RWPE1 (cell line): ENCODE measurements around the gene KDM4B.
A peak's percentile ranks its signal among the peaks of the same experiment; 100 is the strongest.

Experiments used
- CTCF ChIA-PET: fragments of 350-600 bp; sonication (Branson Sonifier 250); formaldehyde crosslinking; extraction: SDS; loops from one replicate; lab custom pipeline; 2021; lab: Yijun Ruan, JAX
- POLR2A ChIA-PET: fragments of 400-600 bp; formaldehyde crosslinking; extraction: SDS; loops from one replicate; lab custom pipeline; 2020; ENCODE audit warnings: antibody characterized with exemption; ENCODE audit not compliant: low non-redundant PET; lab: Yijun Ruan, JAX
- DNase-seq: peaks from one replicate; pipeline ENCODE4 v3.0.0; 2012; ENCODE audit warnings: low spot score
- H3K27ac ChIP-seq: fragments of 450-650 bp; 2 replicates; pipeline ENCODE4 v1.5.1; 2017
- CTCF ChIP-seq: fragments of 450-650 bp; conservative IDR thresholded peaks from 2 replicates; pipeline ENCODE4 v1.5.1; 2017; ENCODE audit warnings: low read depth, mild to moderate bottlenecking

Gene KDM4B

GRCh38 chr19:4967738-4968461, 1.0 kb upstream of the KDM4B start:
- no peak for DNase-seq
- no peak for TF ChIP-seq CTCF
- CTCF ChIA-PET = interaction anchor here (0.6 kb wide), 1 partner anchor 62 kb away, joined by 5 read pairs; no protein-coding TSS in a partner anchor
- peak overlapping the region; percentile 67 for H3K27ac ChIP-seq
- POLR2A ChIA-PET = interaction anchor here (0.7 kb wide), 1 partner anchor 13 kb away, joined by 3 read pairs; no protein-coding TSS in a partner anchor

GRCh38 chr19:4969292-4969771, 419 bp downstream of the KDM4B start:
- peak overlapping the region; percentile 91 for H3K27ac ChIP-seq
- ChIA-PET CTCF (no interaction called here), POLR2A (no interaction called here)
- DNase-seq = no peak
- TF ChIP-seq CTCF = no peak

- no peak for DNase-seq
- CTCF ChIA-PET = interaction anchor here (0.7 to 1.0 kb wide), 3 partner anchors 31 to 61 kb away, joined by 3 to 4 read pairs (median 3); no protein-coding TSS in a partner anchor
- peak overlapping the region; percentile 91 for H3K27ac ChIP-seq
- no peak for TF ChIP-seq CTCF
- POLR2A ChIA-PET = no interaction called here
Observed at GRCh38 chr19:4969772-4970531, 1.0 kb downstream of the KDM4B start.

- ChIA-PET CTCF (interaction anchor here (0.6 to 2.4 kb wide), 7 partner anchors 30 to 400 kb away, joined by 3 to 7 read pairs (median 3); no protein-coding TSS in a partner anchor), POLR2A (no interaction called here)
- peak overlapping the region; percentile 91 for H3K27ac ChIP-seq
- no peak for DNase-seq
- TF ChIP-seq CTCF = no peak
Observed at GRCh38 chr19:4970558-4971423, 1.9 kb downstream of the KDM4B start.

GRCh38 chr19:4971424-4971793, 2.5 kb downstream of the KDM4B start:
- CTCF ChIA-PET = interaction anchor here (0.6 to 2.4 kb wide), 4 partner anchors 54 to 399 kb away, joined by 3 to 7 read pairs (median 4); no protein-coding TSS in a partner anchor
- POLR2A ChIA-PET = interaction anchor here (0.7 kb wide), 1 partner anchor 59 kb away, joined by 4 read pairs; no protein-coding TSS in a partner anchor
- peak overlapping the region; percentile 91 for H3K27ac ChIP-seq
- peak; percentile 60 for DNase-seq
- TF ChIP-seq CTCF = no peak
